AG09309 (cell line): ENCODE results near the gene PHF21A.

Experiments
- DNase-seq: peaks from one replicate; pipeline ENCODE4 v3.0.0-alpha.2; 2010; ENCODE audit warnings: low read depth
- H3K4me3 ChIP-seq: 2 replicates; pipeline ENCODE4 v1.5.1; 2011; ENCODE audit warnings: mild to moderate bottlenecking, low read depth, low read length, moderate library complexity; ENCODE audit not compliant: control insufficient read depth
- TF ChIP-seq, protein P1 (sequence below): IDR thresholded peaks from 2 replicates; pipeline ENCODE4 v1.5.1; 2011; ENCODE audit warnings: mild to moderate bottlenecking, low read depth, low read length, inconsistent platforms; ENCODE audit not compliant: insufficient read depth, control insufficient read depth; ENCODE audit errors: missing control alignments

The PHF21A gene

DNA sequence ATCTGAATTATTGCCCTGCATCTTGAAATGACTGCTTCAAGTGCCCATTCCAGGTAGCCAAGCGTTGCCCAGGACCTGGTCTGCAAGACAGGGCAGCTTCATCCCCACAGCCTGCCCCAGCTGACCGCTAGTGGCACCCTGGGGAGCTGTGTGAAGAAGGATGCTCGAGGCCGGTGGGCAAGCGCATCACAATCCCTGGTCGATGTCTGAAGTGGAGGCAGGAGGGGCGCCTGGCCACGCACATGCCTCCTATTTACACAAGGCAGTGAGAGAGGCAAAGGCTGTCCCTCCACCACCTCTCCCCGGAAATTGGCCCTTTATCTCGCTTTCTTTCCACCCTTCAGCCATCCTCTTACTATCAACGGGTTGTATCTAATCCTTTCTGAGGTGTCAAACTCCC lies 28.1 kb upstream of the PHF21A start:
- TF ChIP-seq, protein P1, sequence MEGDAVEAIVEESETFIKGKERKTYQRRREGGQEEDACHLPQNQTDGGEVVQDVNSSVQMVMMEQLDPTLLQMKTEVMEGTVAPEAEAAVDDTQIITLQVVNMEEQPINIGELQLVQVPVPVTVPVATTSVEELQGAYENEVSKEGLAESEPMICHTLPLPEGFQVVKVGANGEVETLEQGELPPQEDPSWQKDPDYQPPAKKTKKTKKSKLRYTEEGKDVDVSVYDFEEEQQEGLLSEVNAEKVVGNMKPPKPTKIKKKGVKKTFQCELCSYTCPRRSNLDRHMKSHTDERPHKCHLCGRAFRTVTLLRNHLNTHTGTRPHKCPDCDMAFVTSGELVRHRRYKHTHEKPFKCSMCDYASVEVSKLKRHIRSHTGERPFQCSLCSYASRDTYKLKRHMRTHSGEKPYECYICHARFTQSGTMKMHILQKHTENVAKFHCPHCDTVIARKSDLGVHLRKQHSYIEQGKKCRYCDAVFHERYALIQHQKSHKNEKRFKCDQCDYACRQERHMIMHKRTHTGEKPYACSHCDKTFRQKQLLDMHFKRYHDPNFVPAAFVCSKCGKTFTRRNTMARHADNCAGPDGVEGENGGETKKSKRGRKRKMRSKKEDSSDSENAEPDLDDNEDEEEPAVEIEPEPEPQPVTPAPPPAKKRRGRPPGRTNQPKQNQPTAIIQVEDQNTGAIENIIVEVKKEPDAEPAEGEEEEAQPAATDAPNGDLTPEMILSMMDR = no peak
- DNase-seq = no peak
- H3K4me3 ChIP-seq = no peak overlapping the region

DNA sequence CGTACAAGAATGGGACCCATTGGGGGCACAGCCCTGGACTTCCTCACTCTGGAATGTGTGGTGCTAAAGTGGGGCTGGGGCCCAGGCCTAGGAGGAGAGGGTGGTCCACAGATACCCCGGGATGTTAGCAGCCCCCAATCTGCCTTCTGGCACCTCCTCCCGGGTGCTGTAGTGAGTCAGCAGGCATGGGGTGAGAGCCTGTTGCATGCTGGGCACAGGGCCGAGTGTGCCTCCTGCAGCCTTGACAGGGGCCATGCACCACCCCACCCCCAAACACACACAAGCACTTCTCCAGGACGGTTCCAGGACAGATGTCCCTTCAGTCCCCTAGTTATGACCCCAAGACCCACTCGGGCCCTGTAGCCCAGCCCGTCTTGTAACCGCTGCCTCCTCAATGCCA lies 23.5 kb upstream of the PHF21A start:
- no peak overlapping the region for H3K4me3 ChIP-seq
- no peak for DNase-seq
- TF ChIP-seq, protein P1 = no peak

DNA sequence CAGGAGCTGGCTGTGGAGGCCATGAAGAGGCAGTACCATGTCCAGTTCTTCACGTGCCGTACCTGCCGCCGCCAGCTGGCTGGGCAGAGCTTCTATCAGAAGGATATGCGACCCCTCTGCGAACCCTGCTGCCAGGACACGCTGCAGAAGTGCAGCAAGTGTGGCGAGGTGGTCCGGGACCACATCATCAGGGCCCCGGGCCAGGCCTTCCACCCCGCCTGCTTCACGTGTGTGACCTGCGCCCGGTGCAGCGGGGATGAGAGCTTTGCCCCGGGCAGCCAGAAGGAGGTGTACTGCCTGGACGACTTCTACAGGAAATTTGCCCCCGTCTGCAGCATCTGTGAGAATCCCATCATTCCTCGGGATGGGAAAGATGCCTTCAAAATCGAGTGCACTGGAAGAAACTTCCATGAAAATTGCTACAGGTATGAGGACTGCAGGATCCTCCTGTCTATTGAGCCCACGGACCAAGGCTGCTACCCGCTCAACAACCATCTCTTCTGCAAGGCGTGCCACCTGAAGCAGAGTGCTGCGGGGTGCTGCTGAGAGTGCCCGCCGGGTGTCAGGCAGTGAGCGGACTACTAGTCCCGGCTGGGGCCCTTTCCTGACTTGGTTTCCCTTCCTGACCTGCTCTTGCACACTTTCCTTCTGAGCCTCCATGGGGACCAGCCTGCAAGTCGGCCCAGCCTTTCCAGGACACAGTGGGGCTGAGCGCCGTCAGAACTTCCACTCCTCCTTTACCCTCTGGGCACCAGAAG lies 22.0 kb upstream of the PHF21A start:
- H3K4me3 ChIP-seq = no peak overlapping the region
- TF ChIP-seq, protein P1 = no peak
- DNase-seq = no peak

DNA sequence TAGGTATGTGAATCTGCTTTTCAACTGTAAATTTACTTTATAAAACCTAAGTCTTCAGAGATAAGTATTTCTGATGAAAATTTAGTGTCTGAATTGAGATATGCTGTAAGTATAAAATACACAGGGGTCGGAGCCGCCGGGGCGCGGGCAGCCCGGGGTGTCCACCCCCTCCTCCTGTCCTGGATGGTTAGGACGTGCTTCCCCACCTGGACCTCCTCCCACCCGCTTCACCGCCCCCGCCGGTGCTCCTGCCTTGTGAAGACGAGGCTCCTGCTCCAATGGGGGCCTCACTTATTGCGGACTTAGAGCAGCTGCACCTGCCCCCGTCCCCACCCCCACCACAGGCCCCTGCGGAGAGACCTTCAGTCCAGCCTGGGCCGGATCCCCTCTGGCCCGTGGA lies 21.3 kb upstream of the PHF21A start:
- DNase-seq = no peak
- TF ChIP-seq, protein P1 = no peak
- no peak overlapping the region for H3K4me3 ChIP-seq

DNA sequence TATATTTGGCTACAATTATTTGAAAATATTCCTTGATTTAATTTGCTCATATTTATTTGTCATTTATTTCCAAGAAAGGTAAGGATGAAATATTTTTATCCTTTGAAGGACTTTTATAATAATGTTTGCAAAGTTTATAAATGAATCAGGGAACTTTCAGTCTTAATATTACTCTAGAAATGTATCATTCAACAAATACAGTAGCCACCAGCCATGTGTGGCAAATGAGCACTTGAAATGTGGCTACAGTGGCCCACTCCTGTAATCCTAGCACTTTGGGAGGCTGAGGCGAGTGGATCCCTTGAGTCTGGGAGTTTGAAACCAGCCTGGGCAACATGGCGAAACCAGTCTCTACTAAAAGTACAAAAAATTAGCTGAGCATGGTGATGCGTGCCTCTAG lies 20.3 kb upstream of the PHF21A start:
- TF ChIP-seq, protein P1 = no peak

DNA sequence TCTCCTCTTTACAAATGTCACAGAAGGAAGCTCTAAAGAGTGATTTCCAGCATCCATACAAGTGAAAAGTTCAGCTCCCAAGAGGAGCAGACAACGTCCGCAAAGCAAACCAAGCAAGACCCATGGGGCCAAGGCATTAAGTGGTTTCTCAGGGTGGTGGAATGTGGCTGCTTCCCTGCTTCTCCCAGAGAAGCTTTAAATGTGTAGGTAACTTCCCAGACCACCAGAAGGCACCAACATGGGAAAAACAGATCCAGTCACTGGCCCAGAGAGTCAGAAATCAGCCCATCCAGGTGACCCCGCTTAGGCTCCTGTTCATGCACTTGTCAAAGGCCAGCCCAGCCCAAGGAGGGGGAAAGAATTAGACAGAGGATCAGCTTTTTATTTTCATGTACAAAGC lies 13.3 kb upstream of the PHF21A start:
- H3K4me3 ChIP-seq = no peak overlapping the region
- TF ChIP-seq, protein P1 = no peak
- no peak for DNase-seq

More for the DNA sequence above, 20.3 kb upstream of the PHF21A start:
- H3K4me3 ChIP-seq = no peak overlapping the region
- DNase-seq = no peak
